SH-SY5Y (cell line): ENCODE data around the gene DUOXA1.

Experiments used
- GATA2 ChIP-seq: IDR thresholded peaks from 2 replicates; pipeline ENCODE4 v1.6.1; 2011; ENCODE audit warnings: mild to moderate bottlenecking, low read depth, low read length
- GATA3 ChIP-seq: IDR thresholded peaks from 2 replicates; pipeline ENCODE4 v1.6.1; 2011; ENCODE audit warnings: low read depth, mild to moderate bottlenecking, low read length, moderate library complexity

GRCh38 chr15:45164914-45165313 is 35.2 kb upstream of the DUOXA1 start:
- TF ChIP-seq GATA3 (no peak), GATA2 (no peak)
